BE2C (cell line): ENCODE measurements around the gene GADL1.

ENCODE experiments used
- DNase-seq: peaks from one replicate; pipeline ENCODE4 v3.0.0-alpha.2; 2020
- H3K27me3 ChIP-seq: fragments of 250-450 bp; sonication (Bioruptor Pico); 2 replicates; pipeline ENCODE4 v1.5.1; 2020; ENCODE audit warnings: mild to moderate bottlenecking
- H3K36me3 ChIP-seq: fragments of 250-450 bp; sonication (Bioruptor Pico); 2 replicates; pipeline ENCODE4 v1.5.1; 2020; ENCODE audit warnings: mild to moderate bottlenecking
- H3K4me1 ChIP-seq: fragments of 250-450 bp; sonication (Bioruptor Pico); 2 replicates; pipeline ENCODE4 v1.5.1; 2020
- H3K4me3 ChIP-seq: 2 replicates; pipeline ENCODE4 v1.5.1; 2011; ENCODE audit warnings: low read depth, low read length
- H3K9me3 ChIP-seq: fragments of 250-450 bp; sonication (Bioruptor Pico); 2 replicates; pipeline ENCODE4 v1.5.1; 2020
- TF ChIP-seq, protein P1 (sequence below): IDR thresholded peaks from 2 replicates; pipeline ENCODE4 v1.5.1; 2012; ENCODE audit warnings: mild to moderate bottlenecking, low read depth, low read length

The GADL1 gene

DNA sequence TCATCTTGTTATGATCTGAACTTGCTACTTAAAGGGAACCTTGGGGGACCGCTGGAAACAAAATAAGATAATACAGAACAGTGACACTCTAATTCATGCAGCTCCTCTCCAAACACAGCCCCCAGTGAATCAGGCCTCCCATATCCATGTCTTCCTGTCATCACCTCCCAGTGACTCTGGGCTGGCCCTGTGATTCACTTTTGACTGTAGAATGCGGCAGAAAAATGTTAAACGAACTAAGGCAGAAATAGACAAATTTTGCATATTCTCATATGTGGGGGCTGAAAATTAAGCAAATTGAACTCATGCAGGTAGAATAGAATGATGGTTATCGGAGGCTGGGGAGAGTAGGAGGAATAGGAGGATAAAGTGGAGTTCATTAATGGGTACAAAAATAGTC is 20.2 kb upstream of the GADL1 start:
- no peak for DNase-seq
- Histone ChIP-seq H3K27me3 (no peaks in the 10 kb centered on the region), H3K9me3 (no peaks in the 10 kb centered on the region), H3K4me3 (no peak overlapping the region), H3K36me3 (no peaks in the 10 kb centered on the region), H3K4me1 (no peaks in the 10 kb centered on the region)
- TF ChIP-seq, protein P1, sequence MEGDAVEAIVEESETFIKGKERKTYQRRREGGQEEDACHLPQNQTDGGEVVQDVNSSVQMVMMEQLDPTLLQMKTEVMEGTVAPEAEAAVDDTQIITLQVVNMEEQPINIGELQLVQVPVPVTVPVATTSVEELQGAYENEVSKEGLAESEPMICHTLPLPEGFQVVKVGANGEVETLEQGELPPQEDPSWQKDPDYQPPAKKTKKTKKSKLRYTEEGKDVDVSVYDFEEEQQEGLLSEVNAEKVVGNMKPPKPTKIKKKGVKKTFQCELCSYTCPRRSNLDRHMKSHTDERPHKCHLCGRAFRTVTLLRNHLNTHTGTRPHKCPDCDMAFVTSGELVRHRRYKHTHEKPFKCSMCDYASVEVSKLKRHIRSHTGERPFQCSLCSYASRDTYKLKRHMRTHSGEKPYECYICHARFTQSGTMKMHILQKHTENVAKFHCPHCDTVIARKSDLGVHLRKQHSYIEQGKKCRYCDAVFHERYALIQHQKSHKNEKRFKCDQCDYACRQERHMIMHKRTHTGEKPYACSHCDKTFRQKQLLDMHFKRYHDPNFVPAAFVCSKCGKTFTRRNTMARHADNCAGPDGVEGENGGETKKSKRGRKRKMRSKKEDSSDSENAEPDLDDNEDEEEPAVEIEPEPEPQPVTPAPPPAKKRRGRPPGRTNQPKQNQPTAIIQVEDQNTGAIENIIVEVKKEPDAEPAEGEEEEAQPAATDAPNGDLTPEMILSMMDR = no peak

DNA sequence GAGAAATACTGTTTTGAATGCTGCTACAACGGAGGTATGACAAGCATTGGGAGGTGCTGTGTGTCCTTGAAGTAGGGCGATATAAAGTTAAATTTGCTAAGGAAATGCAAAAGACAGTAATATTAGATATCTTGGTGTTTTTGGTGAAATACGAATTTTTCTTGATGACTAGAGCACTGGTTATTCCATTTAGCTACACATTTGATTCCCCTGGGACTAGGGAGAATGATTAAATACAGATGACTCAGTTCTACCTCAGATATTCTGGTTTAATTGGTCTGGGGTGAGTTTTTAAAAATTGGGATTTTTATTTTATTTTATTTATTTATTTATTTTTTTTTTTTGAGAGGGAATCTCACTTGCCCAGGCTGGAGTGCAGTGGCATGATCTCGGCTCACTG is 18.7 kb upstream of the GADL1 start:
- no peak for DNase-seq
- H3K4me3 ChIP-seq = no peak overlapping the region
- H3K4me1 ChIP-seq = no peaks in the 10 kb centered on the region
- no peaks in the 10 kb centered on the region for H3K9me3 ChIP-seq
- TF ChIP-seq, protein P1 = no peak
- H3K27me3 ChIP-seq = no peaks in the 10 kb centered on the region
- H3K36me3 ChIP-seq = no peaks in the 10 kb centered on the region

DNA sequence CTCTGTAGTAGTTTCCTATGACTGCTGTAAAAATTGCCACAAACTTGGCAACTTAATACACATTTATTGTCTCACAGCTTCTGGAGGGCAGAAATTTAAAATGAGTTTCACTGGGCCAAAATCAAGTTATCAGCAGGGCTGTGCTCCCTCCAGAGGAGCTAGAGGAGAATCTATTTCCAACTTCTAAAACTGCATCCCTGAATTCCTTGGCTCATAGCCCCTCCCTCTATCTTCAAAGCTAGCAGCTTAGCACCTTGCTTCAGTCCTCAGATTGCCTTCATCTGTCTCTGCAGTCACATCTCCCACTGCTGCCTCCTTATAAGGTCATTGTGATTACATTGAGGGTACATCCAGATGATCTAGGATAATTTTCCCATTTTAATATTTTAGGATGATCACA is 17.8 kb upstream of the GADL1 start:
- TF ChIP-seq, protein P1 = no peak
- Histone ChIP-seq H3K27me3 (no peaks in the 10 kb centered on the region), H3K4me3 (no peak overlapping the region), H3K4me1 (no peaks in the 10 kb centered on the region), H3K9me3 (no peaks in the 10 kb centered on the region), H3K36me3 (no peaks in the 10 kb centered on the region)
- DNase-seq = no peak

DNA sequence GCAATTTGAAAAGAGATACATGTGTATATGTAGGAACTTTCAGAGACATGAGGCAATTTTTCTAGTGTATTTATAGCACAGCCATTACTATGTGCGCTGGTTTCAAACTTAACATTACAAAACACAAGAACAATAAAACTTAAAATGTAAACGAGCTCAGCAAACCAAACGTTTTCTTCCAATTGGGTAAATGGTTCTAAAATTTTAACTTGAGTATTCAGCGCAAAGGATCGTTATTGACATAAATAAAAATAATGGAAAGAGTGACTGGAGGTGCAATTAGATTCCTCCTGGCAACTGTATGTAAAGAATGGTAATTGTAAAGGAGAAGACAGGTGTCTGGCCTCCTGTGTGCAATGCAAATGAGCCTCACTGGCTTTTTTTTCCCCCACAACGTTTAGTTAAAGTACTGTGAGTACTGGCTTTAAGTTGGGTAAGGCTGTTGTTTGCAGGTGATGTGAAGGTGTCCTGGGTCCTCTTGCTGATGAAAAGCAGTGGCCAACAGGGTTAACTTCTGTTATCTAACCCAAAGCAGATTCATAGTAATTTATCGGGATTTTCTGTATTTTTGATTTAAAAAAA is 14.1 kb upstream of the GADL1 start:
- Histone ChIP-seq H3K27me3 (no peaks in the 10 kb centered on the region), H3K4me1 (no peaks in the 10 kb centered on the region), H3K9me3 (no peaks in the 10 kb centered on the region), H3K36me3 (no peaks in the 10 kb centered on the region), H3K4me3 (no peak overlapping the region)
- TF ChIP-seq, protein P1 = no peak
- no peak for DNase-seq

DNA sequence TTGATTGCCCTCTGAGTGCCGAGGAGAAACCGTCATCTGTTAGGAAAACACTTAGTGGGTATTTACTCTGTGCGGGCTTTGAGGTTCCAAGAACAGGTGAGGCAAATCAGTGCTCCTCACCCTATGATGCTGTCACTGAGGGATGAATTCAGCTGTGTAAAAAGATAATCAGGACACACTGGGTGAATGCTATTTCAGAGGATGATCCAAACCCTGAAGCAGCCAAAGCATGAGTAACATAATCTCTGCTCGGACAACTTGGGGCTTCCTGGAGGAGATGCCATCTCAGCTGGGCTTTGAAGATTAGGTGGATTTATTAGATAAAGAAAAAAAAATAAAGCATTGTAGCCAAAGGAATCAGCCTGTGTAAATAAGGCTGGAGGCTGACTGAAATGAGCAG is 10.5 kb upstream of the GADL1 start:
- H3K27me3 ChIP-seq = no peaks in the 10 kb centered on the region
- H3K4me3 ChIP-seq = no peak overlapping the region
- H3K9me3 ChIP-seq = no peaks in the 10 kb centered on the region
- no peak for DNase-seq
- TF ChIP-seq, protein P1 = no peak
- H3K4me1 ChIP-seq = no peaks in the 10 kb centered on the region
- H3K36me3 ChIP-seq = no peaks in the 10 kb centered on the region

DNA sequence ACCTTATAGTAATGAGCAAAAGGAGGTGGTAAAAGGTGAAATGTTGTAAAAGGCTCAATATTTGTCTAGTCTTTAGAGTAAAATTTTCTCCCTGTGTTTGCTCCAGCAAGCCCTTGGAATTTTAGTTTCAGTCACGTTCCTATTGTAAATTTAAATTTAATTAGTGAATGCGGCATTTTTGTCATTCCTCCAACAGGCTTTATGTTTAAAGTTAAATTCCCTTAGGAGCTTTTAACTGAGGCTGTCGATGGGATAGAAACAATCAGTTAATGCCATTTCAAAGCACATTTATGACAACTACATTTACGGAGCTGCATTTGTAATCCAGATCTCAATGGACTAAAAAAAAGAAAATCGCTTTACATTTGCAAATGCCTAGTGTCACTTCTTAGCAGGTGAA is 868 bp upstream of the GADL1 start:
- peaks cover 29% of the 10 kb centered on the region for H3K27me3 ChIP-seq
- no peaks in the 10 kb centered on the region for H3K9me3 ChIP-seq

More for the DNA sequence above, 868 bp upstream of the GADL1 start:
- TF ChIP-seq, protein P1 = no peak
- no peak for DNase-seq
- H3K4me1 ChIP-seq = no peaks in the 10 kb centered on the region
- no peaks in the 10 kb centered on the region for H3K36me3 ChIP-seq
- no peak overlapping the region for H3K4me3 ChIP-seq
